A673 (cell line): ENCODE measurements around the gene MAP3K1. TPM values are rescaled to one million over a fixed set of nuclear protein-coding genes. Genes with fewer than 3 reads are reported as not detected.

Experiments
- BruUV-seq: library from RNA; stranded (reverse); fragments of 400-500 nt; replicated peaks from 2 replicates; lab custom pipeline; 2021; lab: Mats Ljungman, UMichigan
- CTCF ChIA-PET: fragments of 300-600 bp; sonication (Branson Sonifier 250); formaldehyde crosslinking; loops from one replicate; lab custom pipeline; 2022; ENCODE audit warnings: antibody characterized with exemption; lab: Charles Lee
- POLR2A ChIA-PET: fragments of 300-600 bp; sonication (Branson Sonifier 250); formaldehyde crosslinking; loops from one replicate; lab custom pipeline; 2022; ENCODE audit warnings: antibody characterized with exemption; ENCODE audit not compliant: low non-redundant PET; lab: Charles Lee
- DNase-seq: peaks from one replicate; pipeline ENCODE4 v3.0.0-alpha.2; 2015; ENCODE audit warnings: low spot score
- H3K27ac ChIP-seq: fragments of 200-600 bp; sonication (generic); 2 replicates; pipeline ENCODE4 v1.5.1; 2016; ENCODE audit warnings: mixed run types, low read depth, mild to moderate bottlenecking, mixed read lengths, antibody characterized with exemption, low read length; ENCODE audit not compliant: poor library complexity, severe bottlenecking
- H3K27me3 ChIP-seq: fragments of 200-600 bp; sonication (generic); replicated peaks from 2 replicates; pipeline ENCODE4 v1.6.1; 2017; ENCODE audit warnings: mixed run types, low read depth, mild to moderate bottlenecking, mixed read lengths, antibody characterized with exemption, low read length; ENCODE audit not compliant: insufficient read depth, poor library complexity
- H3K36me3 ChIP-seq: fragments of 200-600 bp; sonication (generic); 2 replicates; pipeline ENCODE4 v1.6.1; 2016; ENCODE audit warnings: mixed run types, mild to moderate bottlenecking, mixed read lengths, antibody characterized with exemption, low read length; ENCODE audit not compliant: insufficient read depth, poor library complexity, severe bottlenecking
- H3K4me1 ChIP-seq: fragments of 200-600 bp; sonication (generic); 2 replicates; pipeline ENCODE4 v1.6.1; 2017; ENCODE audit warnings: mixed run types, mild to moderate bottlenecking, mixed read lengths, antibody characterized with exemption, low read length; ENCODE audit not compliant: insufficient read depth, poor library complexity, severe bottlenecking
- H3K4me3 ChIP-seq: fragments of 200-600 bp; sonication (generic); 2 replicates; pipeline ENCODE4 v1.5.1; 2016; ENCODE audit warnings: low read depth, mixed run types, mild to moderate bottlenecking, mixed read lengths, low read length; ENCODE audit not compliant: poor library complexity, severe bottlenecking
- H3K9me3 ChIP-seq: fragments of 200-600 bp; sonication (generic); 2 replicates; pipeline ENCODE4 v1.6.1; 2016; ENCODE audit warnings: mixed run types, low read depth, mild to moderate bottlenecking, mixed read lengths, antibody characterized with exemption, low read length; ENCODE audit not compliant: poor library complexity, severe bottlenecking
- CTCF ChIP-seq: fragments of 300-800, 200-600 bp; sonication (generic); conservative IDR thresholded peaks from 2 replicates; pipeline ENCODE4 v1.5.1; 2017; ENCODE audit warnings: low read depth, mild to moderate bottlenecking, antibody characterized with exemption, low read length, moderate library complexity, mixed read lengths
- EZH2 ChIP-seq: fragments of 200-600 bp; sonication (generic); IDR thresholded peaks from 2 replicates; pipeline ENCODE4 v1.6.1; 2017; ENCODE audit warnings: borderline replicate concordance, low read depth, mild to moderate bottlenecking, mixed read lengths, antibody characterized with exemption, low read length; ENCODE audit not compliant: poor library complexity, severe bottlenecking
- intact Hi-C: fragments of 100-400 bp; cut with micrococcal nuclease; formaldehyde crosslinking; loops from one replicate; pipeline ENCODE4 v1.10.0; 2022; ENCODE audit not compliant: unreplicated experiment
- total RNA-seq: library from RNA; stranded (reverse); gene quantifications from 2 replicates; pipeline ENCODE4 v1.2.3, GENCODE V29; 2021

Gene MAP3K1
- total RNA-seq, 1 experiment from 2014 or later, result 7.2 TPM

- ChIA-PET CTCF (no interaction called here), POLR2A (no interaction called here)
- H3K4me3 ChIP-seq, result no peak overlapping the region
- TF ChIP-seq EZH2, result no peak
- no peak for TF ChIP-seq CTCF
- intact Hi-C loops, result no loop called here
- no peak for DNase-seq
- no TSS peak for BruUV-seq
- H3K27ac ChIP-seq, result no peak overlapping the region
- H3K27me3 ChIP-seq, result no peaks in the 10 kb centered on the region
- H3K4me1 ChIP-seq, result no peaks in the 10 kb centered on the region
- peaks cover 91% of the 10 kb centered on the region for H3K36me3 ChIP-seq
- no peaks in the 10 kb centered on the region for H3K9me3 ChIP-seq
Measured at GRCh38 chr5:56934325-56934724, 119.0 kb downstream of the MAP3K1 start.

- Histone ChIP-seq H3K36me3 (peaks cover 83% of the 10 kb centered on the region), H3K27ac (no peak overlapping the region)
- POLR2A ChIA-PET, result no interaction called here
Measured at GRCh38 chr5:56938858-56939257, 123.5 kb downstream of the MAP3K1 start.

GRCh38 chr5:56941981-56942380, 126.6 kb downstream of the MAP3K1 start:
- CTCF ChIA-PET, result no interaction called here
- H3K4me3 ChIP-seq, result no peak overlapping the region
- no TSS peak for BruUV-seq
- intact Hi-C loops, result no loop called here
- H3K9me3 ChIP-seq, result no peaks in the 10 kb centered on the region
- H3K4me1 ChIP-seq, result no peaks in the 10 kb centered on the region
- TF ChIP-seq EZH2 (no peak), CTCF (no peak)
- DNase-seq, result peak; percentile 26
- no peaks in the 10 kb centered on the region for H3K27me3 ChIP-seq
- H3K36me3 ChIP-seq, result peaks cover 77% of the 10 kb centered on the region
- POLR2A ChIA-PET, result no interaction called here
- no peak overlapping the region for H3K27ac ChIP-seq

More at GRCh38 chr5:56938858-56939257, 123.5 kb downstream of the MAP3K1 start:
- CTCF ChIA-PET, result no interaction called here
- DNase-seq, result no peak
- TF ChIP-seq CTCF (no peak), EZH2 (no peak)
- Histone ChIP-seq H3K4me3 (no peak overlapping the region), H3K9me3 (no peaks in the 10 kb centered on the region), H3K4me1 (no peaks in the 10 kb centered on the region), H3K27me3 (no peaks in the 10 kb centered on the region)
- intact Hi-C loops, result no loop called here
- BruUV-seq, result no TSS peak

Other genes starting within 250 kb of the MAP3K1 start
- 10.0 and 11.9 TPM in 2 replicates for gene SETD9, start 94.0 kb downstream of the MAP3K1 start, total RNA-seq
- gene MIER3, start 136.6 kb downstream of the MAP3K1 start, total RNA-seq, result 26.2 and 32.5 TPM in 2 replicates